HG02623 (cell line): ENCODE data around the gene CNPPD1.

Source experiments
- ATAC-seq: cut with Tn5 transposase; IDR thresholded peaks from one replicate; pipeline ENCODE4 v1.9.1; 2021; ENCODE audit warnings: moderate library complexity; ENCODE audit not compliant: unreplicated experiment

The CNPPD1 gene

GRCh38 chr2:219163156-219163555 is 13.6 kb downstream of the CNPPD1 start:
- no peak for ATAC-seq

GRCh38 chr2:219161097-219161496 is 15.6 kb downstream of the CNPPD1 start:
- ATAC-seq, result no peak

GRCh38 chr2:219160186-219161017 is 16.3 kb downstream of the CNPPD1 start, which contains the start of gene NHEJ1:
TSS of gene NHEJ1 (minus strand) at chr2:219160815. CDS start at chr2:219158362, 2,453 bp downstream.
- peak; percentile 81 for ATAC-seq

GRCh38 chr2:219159771-219160185 is 16.9 kb downstream of the CNPPD1 start:
- peak; percentile 1 for ATAC-seq

GRCh38 chr2:219158586-219158985 is 18.1 kb downstream of the CNPPD1 start:
- no peak for ATAC-seq

GRCh38 chr2:219158025-219158424 is 18.7 kb downstream of the CNPPD1 start:
- no peak for ATAC-seq

GRCh38 chr2:219157396-219157795 is 19.3 kb downstream of the CNPPD1 start:
- ATAC-seq, result no peak

- no peak for ATAC-seq
Measured at GRCh38 chr2:219155054-219155644, 21.6 kb downstream of the CNPPD1 start.

GRCh38 chr2:219149667-219150066 is 27.1 kb downstream of the CNPPD1 start:
- no peak for ATAC-seq

- ATAC-seq, result no peak
Measured at GRCh38 chr2:219142329-219142728, 34.4 kb downstream of the CNPPD1 start.

GRCh38 chr2:219140722-219141121 is 36.0 kb downstream of the CNPPD1 start:
- ATAC-seq, result no peak

GRCh38 chr2:219133976-219134375 is 42.7 kb downstream of the CNPPD1 start:
- ATAC-seq, result no peak

GRCh38 chr2:219131744-219132143 is 45.0 kb downstream of the CNPPD1 start:
- ATAC-seq, result no peak

GRCh38 chr2:219131327-219131726 is 45.4 kb downstream of the CNPPD1 start:
- no peak for ATAC-seq

- ATAC-seq, result no peak
Measured at GRCh38 chr2:219129589-219129988, 47.1 kb downstream of the CNPPD1 start.

GRCh38 chr2:219128396-219128795 is 48.3 kb downstream of the CNPPD1 start:
- no peak for ATAC-seq

- ATAC-seq, result no peak
Measured at GRCh38 chr2:219127037-219127635, 49.6 kb downstream of the CNPPD1 start.

- ATAC-seq, result no peak
Measured at GRCh38 chr2:219126555-219126954, 50.2 kb downstream of the CNPPD1 start.

- no peak for ATAC-seq
Measured at GRCh38 chr2:219125886-219126270, 50.8 kb downstream of the CNPPD1 start.

- no peak for ATAC-seq
Measured at GRCh38 chr2:219125225-219125885, 51.4 kb downstream of the CNPPD1 start.

- no peak for ATAC-seq
Measured at GRCh38 chr2:219124381-219125110, 52.2 kb downstream of the CNPPD1 start.
